22Rv1 (cell line): ENCODE measurements around the gene TTF1.

Experiments used
- CTCF ChIP-seq: fragments of 450-650 bp; IDR thresholded peaks from 2 replicates; pipeline ENCODE4 v1.5.1; 2017; ENCODE audit warnings: mild to moderate bottlenecking
- ZFX ChIP-seq: fragments of 450-650 bp; IDR thresholded peaks from 2 replicates; pipeline ENCODE4 v1.6.1; 2017; ENCODE audit warnings: antibody characterized with exemption, borderline replicate concordance

- no peak for TF ChIP-seq CTCF
- TF ChIP-seq ZFX: no peak
Observed at GRCh38 chr9:132395560-132395959, 11.1 kb downstream of the TTF1 start.
